GM19397 (cell line): ENCODE results near the gene KDM6B.

Experiments
- ATAC-seq: cut with Tn5 transposase; IDR thresholded peaks from one replicate; pipeline ENCODE4 v1.9.1; 2021; ENCODE audit warnings: mild to moderate bottlenecking, moderate library complexity; ENCODE audit not compliant: unreplicated experiment

The KDM6B gene

DNA sequence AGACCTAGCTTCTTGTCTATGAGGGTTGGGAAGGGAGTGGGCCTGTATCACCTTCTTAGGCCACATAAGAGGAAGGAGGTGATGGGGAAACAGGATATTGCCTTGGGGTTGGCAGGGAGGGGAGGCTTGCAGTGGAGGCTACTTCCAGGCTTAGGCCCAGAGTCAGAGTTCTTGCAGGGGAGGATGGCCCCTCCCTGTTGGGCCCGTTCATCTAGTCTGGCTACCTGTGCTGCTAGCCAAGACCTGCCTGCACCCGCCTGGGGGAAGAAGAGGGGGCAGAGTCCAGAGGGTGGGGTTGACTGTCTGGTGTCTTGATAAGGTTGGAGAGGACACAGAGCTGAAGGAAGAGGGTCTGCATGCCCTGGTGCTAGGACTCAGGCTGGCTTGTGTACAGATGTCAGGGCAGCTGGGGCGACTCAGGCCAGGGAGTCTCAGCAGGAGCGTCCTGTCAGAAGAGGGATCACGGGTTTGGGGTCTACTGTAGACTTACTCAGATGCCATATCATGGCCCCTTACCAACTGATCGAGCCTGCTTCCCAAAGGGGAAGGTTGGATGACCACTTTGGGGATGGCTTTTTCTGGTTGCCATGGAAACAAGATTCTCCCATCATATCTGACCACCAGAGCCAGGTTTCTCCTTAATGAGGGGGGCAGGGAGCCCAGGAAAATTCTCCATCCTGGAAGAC is 5.3 kb downstream of the KDM6B start:
- no peak for ATAC-seq

DNA sequence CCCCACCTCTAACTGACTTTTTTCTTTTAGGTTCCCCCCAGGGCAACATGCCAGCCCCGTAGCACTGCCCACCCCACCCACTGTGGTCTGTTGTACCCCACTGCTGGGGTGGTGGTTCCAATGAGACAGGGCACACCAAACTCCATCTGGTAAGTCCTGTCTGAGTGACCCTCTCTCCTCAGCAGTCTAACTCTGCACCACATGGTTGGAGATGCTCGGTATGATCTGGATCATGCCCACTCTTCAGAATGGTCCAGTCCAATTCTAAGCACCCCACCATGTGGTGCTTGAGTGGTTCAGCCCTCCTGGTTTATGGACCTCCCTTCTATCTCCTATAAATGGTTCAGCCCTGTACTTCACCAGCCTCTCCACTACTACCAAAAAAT is 5.9 kb downstream of the KDM6B start:
- ATAC-seq: no peak

DNA sequence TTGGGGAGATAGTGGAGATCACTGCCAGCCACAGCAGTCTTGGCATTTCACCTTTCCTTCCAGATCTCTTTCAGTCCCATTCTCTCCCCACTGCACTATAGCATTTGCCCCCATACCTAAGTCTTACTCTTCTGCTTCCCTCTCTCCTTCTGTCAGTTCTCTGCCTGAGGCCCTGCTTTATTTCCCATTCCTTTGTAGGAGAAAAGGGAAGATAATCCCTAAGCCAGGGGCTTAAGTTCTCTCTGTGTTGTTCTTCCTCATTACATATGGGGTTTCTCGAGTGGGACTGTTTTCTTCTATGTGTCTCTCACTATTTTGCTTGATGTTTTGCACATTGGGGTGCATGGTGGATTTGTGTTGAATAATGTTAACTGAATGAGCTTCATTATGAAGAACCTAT is 6.4 kb downstream of the KDM6B start:
- ATAC-seq: no peak

DNA sequence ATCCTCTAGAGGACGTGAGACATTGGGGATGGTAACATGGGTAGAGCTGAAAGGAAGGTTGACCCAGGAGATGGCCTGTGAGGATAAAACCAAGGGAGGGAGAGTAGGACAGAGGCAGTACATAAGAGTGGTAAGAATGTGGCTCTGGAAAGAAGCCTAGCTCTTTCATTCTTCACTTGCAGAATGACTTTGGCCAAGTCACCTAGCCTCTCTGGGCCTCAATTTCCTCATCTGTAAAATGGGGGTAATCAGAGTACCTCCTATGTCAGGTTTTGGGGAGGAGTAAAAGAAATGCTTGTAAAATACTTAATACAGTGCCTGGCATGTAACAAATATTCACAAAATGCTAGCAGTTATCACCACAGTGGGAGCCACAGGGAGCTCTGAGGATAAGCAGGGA is 6.9 kb downstream of the KDM6B start:
- ATAC-seq: no peak

DNA sequence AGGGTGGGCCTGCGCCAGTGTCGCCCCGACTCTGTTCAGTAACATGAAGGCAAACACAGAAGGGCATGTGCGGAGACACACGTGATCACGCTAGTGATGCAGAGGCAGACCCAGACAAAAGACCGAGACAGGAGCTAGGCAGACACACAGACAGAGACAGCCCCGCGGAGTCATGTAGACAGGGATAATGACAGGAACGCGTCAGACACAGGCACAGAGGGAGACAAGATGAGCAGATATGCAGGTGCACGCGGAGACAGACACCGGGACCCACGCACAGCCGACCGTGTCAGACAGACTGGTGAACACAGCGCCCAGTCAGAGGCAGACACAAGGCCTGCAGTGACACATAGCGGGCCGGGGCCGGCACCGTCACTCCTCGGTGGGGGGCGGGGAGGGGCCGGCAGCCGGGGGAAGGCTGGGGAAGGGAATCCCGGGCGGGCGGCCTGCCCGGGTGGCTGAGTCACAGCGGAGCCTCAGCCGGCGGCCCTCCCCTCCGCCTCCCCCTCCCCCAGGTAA is 7.4 kb downstream of the KDM6B start:
- ATAC-seq: peak; percentile 1

DNA sequence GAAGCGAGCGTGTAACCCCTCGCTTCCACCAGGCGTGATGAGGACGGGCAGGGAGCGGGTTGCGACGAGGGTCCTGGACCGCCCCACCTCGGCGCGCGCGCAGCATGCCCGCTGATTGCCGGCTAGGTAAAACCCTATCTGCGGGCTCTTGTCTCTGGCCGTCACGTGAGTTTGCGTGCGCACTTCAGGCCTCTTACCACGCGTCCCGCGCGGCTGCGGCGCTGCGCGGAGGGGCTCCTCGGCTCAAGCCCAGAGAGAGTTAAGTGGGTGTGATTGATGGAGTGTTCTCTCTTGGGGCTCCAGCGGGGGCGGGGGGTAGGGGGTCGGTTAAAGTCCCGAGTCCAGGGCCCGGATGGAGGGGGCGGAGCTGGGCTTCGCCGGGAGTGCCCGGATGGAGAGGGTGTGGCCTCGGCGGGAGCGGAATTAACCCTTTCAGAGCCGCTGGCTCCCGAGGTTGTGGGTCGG is 7.9 kb downstream of the KDM6B start:
- peak; percentile 25 for ATAC-seq

DNA sequence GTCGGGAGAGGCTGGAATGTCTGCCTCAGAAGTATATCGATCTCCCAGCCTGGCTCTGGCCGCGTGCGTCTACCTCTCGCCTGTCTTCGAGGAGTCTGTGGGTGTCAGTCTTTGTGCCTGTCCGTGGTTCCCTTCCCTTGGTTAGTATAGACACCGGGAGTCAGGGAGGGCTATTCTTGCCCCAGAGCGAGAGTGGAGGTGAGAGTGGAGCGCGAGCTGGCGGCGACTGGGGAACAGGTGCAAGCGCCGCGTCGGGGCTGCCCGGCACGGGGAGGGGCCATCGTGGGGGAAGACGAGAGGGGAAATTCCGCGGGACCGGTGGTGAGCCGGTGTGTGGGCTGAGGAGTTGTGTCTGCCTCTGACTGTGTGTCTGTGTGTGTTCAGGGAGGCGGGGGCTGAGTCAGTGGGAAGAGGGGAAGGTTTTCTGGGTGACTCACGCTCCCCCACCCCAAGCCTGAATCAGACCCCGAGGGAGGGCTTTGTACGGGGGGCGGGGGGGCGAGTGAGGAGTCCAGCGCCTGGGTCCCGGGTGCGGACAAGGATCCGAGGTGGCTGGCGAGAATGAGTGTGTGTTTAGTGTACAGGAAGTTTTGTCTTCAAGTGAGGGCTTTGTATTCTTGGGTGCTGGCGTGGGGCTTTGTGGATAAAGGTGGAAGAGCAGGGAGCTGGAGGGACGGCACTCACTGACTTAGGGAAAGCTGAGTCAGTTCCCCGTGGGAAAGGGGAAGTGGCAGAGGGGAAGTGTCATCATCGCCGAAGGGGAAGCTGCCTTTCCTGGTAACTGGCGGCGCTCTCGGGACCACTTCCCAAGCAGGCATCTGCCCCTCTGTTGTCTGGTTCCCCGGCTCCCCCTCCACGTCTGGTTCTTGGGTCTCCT is 8.6 kb downstream of the KDM6B start:
- peak; percentile 27 for ATAC-seq

DNA sequence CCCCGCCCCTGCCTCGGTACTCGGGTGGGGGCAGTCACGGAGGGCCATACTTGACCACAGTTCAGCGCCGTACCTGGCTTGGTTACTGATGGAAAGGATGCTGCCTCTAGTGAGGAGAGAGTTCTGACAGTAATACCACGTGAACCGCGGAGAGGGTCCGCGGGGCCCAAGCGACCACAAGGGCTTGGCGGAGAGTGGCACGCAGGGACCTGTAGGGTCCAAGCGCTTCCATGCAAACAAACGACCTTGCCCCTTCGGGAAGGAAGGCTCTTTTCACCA is 9.2 kb downstream of the KDM6B start:
- no peak for ATAC-seq

DNA sequence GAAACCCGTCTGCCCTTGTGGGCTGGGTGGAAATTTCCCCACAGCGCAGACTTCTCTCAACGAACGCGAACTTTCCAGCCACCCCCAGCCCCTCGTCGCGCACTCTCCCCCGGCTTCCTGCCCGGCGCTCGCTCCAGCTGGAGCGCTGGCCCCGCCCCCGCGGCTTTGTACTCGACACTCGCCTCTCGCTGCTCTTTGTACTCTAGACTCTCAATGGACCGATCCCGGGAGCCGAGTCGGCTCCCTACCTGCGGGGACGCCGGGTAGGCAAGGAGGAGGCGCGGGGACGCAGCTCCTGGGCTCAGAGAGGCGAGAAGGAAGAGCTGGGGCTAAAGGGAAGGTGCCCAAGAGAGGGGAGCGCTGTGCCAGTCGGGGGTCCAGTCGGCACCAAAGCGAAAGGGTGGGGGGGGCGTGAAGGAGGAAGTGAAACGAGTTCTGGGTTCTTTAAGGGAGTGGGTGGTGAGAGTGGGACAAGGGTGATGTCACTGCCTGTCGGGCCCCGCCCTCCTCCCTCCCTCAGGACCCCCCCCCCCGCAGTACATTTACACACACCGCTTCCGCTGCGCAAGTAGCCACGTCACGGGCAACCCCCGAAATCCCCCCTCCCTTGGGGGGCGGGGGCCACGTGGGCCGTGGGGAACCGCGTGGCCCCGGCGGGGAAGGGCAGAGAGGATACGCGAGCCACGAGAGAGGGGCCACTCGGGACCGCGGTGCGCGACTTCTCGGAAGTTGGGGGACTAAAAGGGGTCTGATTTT is 9.7 kb downstream of the KDM6B start:
- peak; percentile 35 for ATAC-seq

DNA sequence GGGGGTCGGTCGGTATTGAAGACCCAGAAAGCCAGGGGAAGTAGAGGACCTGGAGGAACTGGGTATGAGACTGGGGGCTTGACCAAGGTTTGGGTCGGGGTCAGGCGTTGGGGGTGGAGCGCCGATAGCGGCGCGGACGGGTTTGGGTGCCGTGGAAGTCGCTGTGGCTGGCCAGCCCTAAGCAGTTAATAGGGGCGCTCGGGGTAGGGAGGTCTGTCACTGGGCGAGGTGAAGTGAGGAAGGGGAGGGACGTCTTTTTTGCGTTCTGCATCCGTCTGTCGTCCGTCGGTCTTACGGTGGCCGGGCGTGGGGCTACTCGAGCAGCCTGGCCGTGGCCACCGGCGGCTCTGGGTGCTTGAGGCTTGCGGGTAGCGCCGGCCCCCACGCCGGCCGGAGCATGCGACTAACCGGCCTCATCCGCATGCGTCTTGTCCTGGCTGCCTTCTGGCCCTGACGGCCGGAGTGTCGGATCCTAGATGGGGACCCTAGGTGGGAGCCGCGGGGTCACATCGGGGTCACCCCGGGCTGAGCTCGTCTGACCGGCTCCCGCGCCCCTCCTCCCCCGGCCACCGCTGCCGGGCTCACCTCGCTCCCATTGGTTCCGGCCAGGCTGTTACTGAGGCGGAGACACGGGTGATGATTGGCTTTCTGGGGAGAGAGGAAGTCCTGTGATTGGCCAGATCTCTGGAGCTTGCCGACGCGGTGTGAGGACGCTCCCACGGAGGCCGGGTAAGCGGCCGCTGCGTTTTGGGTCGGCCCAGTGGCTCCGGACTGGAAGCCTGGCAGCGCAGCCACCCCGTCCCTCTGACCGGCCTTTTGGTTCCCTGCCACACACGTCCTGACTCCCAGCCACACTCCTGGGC is 10.5 kb downstream of the KDM6B start:
- peak; percentile 41 for ATAC-seq

DNA sequence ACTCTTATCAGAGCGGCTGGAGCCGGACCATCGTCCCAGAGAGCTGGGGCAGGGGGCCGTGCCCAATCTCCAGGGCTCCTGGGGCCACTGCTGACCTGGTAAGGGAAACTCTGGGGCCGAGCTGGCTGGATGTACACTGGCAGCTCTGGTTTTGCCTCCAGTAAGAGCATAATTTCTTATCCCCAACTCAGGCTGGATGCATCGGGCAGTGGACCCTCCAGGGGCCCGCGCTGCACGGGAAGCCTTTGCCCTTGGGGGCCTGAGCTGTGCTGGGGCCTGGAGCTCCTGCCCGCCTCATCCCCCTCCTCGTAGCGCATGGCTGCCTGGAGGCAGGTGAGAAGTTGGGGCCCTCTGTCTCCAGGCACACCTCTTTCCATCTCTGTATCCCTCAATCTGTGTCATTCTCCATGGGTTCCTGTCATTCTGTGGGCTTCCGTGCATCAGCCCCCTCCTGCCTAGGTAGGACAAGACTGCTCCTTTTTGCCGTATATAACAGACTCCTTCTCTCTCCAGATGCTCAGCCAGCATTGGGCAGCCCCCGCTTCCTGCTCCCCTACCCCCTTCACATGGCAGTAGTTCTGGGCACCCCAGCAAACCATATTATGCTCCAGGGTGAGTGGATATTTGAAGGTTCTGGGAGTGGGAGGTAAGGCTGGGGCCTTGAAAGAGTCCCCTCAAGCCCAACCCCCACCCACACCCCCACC is 11.5 kb downstream of the KDM6B start:
- no peak for ATAC-seq

DNA sequence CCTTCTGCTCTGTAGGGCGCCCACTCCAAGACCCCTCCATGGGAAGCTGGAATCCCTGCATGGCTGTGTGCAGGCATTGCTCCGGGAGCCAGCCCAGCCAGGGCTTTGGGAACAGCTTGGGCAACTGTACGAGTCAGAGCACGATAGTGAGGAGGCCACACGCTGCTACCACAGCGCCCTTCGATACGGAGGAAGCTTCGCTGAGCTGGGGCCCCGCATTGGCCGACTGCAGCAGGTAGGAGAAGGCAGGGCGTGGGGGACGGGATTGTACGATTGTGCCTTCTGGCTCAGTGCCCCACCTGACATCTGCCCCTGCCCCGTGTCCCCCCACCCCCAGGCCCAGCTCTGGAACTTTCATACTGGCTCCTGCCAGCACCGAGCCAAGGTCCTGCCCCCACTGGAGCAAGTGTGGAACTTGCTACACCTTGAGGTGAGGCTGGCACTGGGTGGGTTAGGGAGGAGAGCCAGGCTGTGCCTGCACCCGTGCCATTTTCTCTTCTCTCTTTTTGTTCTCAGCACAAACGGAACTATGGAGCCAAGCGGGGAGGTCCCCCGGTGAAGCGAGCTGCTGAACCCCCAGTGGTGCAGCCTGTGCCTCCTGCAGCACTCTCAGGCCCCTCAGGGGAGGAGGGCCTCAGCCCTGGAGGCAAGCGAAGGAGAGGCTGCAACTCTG is 12.2 kb downstream of the KDM6B start:
- ATAC-seq: no peak

DNA sequence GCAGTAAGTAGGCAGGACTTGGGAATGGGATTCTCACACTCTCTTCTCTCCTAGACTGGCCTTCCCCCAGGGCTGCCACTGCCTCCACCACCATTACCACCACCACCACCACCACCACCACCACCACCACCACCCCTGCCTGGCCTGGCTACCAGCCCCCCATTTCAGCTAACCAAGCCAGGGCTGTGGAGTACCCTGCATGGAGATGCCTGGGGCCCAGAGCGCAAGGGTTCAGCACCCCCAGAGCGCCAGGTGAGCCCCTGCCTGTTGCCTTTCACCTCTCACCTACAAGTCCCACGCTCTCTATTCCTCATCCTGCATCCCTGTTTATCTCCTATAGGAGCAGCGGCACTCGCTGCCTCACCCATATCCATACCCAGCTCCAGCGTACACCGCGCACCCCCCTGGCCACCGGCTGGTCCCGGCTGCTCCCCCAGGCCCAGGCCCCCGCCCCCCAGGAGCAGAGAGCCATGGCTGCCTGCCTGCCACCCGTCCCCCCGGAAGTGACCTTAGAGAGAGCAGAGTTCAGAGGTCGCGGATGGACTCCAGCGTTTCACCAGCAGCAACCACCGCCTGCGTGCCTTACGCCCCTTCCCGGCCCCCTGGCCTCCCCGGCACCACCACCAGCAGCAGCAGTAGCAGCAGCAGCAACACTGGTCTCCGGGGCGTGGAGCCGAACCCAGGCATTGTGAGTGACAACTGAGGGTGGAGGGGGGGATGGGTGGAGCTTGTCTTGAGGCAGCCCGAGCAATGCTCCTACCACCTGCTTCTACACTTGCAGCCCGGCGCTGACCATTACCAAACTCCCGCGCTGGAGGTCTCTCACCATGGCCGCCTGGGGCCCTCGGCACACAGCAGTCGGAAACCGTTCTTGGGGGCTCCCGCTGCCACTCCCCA is 13.0 kb downstream of the KDM6B start:
- no peak for ATAC-seq

DNA sequence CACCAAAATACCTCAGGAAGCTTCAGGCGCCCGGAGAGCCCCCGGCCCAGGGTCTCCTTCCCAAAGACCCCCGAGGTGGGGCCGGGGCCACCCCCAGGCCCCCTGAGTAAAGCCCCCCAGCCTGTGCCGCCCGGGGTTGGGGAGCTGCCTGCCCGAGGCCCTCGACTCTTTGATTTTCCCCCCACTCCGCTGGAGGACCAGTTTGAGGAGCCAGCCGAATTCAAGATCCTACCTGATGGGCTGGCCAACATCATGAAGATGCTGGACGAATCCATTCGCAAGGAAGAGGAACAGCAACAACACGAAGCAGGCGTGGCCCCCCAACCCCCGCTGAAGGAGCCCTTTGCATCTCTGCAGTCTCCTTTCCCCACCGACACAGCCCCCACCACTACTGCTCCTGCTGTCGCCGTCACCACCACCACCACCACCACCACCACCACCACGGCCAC is 14.1 kb downstream of the KDM6B start:
- ATAC-seq: no peak

DNA sequence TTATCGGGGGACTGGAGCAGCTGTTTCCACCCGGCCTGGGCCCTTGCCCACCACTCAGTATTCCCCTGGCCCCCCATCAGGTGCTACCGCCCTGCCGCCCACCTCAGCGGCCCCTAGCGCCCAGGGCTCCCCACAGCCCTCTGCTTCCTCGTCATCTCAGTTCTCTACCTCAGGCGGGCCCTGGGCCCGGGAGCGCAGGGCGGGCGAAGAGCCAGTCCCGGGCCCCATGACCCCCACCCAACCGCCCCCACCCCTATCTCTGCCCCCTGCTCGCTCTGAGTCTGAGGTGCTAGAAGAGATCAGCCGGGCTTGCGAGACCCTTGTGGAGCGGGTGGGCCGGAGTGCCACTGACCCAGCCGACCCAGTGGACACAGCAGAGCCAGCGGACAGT is 14.7 kb downstream of the KDM6B start:
- no peak for ATAC-seq

DNA sequence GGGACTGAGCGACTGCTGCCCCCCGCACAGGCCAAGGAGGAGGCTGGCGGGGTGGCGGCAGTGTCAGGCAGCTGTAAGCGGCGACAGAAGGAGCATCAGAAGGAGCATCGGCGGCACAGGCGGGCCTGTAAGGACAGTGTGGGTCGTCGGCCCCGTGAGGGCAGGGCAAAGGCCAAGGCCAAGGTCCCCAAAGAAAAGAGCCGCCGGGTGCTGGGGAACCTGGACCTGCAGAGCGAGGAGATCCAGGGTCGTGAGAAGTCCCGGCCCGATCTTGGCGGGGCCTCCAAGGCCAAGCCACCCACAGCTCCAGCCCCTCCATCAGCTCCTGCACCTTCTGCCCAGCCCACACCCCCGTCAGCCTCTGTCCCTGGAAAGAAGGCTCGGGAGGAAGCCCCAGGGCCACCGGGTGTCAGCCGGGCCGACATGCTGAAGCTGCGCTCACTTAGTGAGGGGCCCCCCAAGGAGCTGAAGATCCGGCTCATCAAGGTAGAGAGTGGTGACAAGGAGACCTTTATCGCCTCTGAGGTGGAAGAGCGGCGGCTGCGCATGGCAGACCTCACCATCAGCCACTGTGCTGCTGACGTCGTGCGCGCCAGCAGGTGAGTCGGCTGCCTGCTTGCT is 15.2 kb downstream of the KDM6B start:
- ATAC-seq: no peak

DNA sequence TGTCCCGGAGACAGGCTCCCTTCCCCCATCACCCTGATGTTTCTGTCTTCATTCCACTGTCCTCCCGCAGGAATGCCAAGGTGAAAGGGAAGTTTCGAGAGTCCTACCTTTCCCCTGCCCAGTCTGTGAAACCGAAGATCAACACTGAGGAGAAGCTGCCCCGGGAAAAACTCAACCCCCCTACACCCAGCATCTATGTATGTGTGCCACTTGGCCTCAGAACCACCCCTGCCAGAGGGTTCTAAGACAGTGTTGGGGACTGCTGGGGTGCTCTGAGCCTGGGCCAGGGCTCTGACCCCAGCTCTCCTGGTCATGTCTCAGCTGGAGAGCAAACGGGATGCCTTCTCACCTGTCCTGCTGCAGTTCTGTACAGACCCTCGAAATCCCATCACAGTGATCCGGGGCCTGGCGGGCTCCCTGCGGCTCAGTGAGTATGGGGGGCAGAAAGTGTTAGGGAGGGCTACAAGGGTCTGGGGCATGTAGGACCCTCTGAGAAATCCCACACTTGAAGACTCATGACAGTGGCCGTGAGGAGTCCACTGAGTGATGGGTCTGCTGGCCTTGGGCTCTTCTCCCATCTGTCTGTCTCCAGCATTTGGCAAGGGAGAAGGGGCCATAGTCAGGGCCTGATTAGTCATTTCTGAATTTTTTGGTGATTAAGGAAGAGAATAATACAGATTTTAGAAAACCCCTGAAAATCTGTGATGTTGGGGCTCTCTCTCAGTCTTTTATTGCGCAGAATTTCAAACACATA is 15.9 kb downstream of the KDM6B start:
- ATAC-seq: no peak
